DMS153 treated with DMSO at 0.1 percent for 48 hours (cell line): ENCODE results near the gene MINDY2.
"Not testable (repeated sequence)": the region's sequence is repeated elsewhere in the genome, so short reads cannot be mapped to it uniquely, and the experiment has no call there.

ENCODE experiments used
- DNase-seq: peaks from one replicate; lab custom pipeline; 2025; ENCODE audit not compliant: unreplicated experiment; lab: John Stamatoyannopoulos, UW

MINDY2 gene

DNA sequence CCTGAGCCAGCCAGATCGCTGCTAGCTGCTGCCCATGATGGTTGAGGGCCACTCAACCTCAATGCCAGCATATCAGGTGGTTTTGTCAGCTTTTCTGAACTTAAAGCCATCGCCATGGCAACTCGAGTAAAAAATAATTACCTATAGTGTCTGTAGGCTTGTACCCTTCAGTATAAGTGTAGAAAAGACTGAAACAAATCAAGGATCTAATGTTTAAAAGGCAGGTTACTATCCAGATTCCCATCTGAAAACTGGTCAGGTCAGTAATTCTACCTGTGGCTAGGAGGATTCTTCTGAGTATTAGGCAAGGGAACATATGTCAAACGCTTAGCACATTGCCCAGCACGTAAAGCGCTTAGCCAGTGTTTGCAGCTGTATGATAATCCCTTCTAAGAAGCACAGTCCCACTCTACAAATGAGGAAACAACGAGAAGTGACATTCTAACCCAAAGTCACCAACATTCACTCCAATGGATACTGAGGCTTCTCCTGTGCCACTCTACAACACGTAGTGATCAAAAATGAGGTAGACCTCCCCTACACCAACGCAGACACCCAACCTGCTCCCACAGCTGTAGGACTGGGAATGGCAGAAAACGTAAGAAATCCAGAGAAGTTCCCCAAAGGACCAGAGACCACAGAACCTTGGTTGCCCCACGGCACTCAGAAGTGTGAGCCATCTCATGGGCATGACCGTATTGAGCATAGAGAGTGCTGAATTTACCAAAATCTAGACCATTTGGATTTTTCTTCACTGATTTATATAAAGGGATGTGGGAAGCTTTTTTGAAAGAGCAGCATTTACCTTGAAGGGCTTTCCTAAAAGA, 107.1 kb downstream of the MINDY2 start:
- DNase-seq, result no peak

DNA sequence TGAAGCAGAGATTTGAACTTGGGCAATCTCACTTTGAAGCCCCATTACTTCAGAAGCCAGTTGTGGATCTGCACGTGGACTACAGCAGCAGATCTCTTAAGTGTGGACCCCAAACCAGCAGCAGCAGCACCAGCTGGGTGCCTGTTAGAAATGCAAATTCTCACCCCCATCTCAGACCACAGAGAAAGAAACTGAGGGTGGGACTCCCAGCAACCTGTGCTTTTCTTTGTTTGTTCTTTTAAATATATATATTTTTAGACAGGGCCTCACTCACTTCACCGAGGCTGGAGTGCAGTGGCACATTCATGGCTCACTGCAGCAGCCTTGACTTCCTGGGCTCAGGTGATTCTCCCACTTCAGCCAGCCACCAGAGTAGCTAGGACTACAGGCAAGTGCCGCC, 109.2 kb downstream of the MINDY2 start:
- DNase-seq, result no peak

DNA sequence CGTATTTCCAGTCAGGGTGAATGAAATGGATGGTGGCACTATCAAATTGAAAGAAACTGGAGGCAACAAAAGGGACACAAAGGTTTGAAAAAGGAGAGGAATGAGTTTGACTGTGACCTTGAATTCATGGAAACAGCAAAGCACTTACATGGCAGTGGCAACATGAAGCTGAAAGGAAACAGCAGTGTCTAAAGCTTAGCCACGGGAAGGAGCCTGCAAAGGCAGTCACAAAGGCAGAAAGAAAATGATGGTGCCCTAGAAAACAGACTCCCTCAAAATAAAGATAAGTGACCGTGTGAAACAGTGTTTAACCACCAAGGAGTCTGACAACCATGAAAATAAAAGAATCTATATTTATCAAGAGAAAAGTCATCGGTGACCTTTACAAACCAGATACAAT, 111.1 kb downstream of the MINDY2 start:
- DNase-seq, result no peak

DNA sequence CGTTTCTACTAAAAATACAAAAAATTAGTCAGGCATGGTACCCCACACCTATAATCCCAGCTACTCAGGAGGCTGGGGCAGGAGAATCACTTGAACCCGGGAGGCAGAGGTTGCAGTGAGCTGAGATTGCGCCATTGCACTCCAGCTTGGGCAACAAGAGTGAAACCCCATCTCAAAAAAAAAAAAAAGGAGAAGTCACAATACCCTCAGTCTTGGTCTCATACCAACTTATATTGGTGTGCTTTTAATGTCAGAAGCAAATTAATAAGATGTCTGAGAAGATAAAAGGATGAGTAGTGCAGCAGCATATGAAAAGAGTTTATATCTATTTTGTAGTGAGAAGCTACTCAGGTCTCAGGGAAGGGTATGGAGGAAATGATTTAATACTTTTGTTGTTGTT, 112.8 kb downstream of the MINDY2 start:
- DNase-seq, result not testable (repeated sequence)

DNA sequence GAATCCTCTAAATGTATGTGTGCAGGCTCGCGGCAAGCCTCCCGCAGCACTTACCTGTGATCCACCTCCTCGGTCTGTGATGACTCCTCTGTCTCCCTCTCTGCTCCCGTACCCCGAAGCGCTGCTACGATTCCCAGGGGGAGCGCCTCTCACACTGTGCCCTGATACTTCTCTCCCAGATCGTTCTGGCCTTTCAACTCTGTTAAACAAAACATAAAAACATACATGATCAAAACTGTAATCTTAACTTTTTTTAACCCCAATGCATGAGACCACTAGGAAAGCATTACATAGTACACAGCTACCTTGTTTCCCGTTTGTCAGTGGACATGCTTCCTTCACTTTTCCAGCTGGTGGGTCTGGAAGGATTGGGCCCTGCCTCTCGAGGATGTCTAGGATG, 115.8 kb downstream of the MINDY2 start:
- DNase-seq, result no peak

DNA sequence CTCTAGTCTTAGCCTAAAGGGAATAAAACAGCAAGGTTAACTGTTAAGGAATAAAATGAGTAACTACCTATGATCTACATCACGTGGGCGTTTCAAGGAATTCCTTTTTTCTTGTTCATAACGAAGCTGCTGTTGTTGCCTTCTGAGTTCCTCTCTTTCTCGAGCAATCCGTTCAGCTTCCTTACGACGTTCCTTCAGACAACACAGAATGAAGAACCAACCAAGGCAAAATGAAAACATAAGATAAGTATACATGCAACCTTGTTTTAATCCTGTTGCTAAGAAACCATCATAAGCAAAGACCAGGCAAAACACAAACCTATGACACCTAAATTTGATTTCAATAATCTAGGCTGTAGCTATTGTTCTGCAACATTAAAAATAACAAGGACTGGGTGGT, 118.3 kb downstream of the MINDY2 start:
- no peak for DNase-seq

DNA sequence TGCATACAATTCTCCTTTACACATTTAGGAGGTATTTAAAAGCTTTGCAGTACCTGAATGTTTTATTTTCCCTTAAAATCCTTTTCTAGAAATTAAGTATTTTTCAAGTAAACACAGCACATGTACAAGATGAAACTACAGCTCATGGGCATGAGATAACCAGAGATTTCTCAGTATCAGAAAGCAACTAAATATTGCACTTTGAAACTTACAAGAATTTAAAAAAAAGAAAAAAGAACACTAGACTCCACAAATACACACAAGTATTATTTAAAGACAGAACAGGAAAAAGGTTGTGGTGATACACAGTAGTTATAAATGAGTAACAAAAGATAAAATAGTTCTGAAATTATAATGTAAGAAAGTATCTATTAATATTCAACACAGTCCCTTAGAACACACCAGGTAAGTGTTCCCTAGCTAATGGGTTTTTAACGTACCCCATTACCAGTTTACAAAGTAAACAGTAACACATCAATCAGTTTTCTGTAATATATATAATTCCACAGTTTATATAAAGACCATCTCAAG, 127.1 kb downstream of the MINDY2 start:
- no peak for DNase-seq

DNA sequence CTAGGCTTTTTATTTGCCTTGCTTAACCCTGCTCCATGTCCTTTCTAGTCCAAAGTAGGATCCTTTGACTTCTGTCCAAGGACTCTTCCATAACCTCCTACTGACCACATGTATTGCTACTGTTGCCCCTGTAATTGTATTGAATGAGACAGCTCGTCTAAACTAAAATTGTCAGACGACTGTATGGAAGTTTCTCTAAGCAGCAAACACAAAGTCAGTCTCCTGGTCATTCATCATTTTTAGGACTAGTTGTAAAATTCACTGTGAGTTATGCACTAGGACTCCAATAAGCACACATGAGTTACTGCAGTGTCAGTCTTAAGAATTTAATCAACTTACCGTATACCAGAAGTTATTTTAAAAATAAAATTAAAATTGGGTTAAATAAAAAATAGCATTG, 129.5 kb downstream of the MINDY2 start:
- DNase-seq, result no peak

DNA sequence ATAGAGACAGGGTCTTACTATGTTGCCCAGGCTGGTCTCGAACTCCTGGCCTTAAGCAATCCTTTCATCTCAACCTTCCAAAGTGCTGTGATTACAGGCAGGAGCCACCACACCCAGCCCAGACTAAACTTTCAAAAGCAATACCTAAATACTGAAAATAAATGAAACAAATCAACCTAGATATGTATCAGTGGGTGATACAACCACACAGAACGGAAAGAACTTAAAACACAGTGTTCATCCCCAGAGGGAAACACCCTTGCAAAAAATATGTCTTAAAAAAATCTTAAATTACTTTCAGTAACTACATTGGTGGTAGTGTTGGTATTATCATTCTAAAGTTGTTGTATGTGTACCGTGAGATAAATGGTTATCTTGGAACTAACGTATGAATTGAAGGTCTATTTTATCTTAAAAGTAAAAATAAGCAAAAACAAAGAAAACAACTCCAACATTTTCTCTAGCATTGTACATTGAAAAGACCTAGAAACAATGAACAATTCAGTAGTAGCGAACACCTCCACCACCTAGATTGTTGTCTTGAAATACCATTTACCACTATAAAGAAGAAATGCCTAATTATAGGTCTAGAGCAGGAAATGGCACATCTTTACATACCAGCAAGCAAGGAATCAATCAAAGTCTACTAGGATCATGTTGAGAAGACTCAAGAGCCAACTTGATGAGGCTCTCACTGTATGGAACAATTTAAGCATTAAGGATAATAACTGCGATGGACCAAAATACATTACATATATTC, 137.6 kb downstream of the MINDY2 start:
- no peak for DNase-seq

DNA sequence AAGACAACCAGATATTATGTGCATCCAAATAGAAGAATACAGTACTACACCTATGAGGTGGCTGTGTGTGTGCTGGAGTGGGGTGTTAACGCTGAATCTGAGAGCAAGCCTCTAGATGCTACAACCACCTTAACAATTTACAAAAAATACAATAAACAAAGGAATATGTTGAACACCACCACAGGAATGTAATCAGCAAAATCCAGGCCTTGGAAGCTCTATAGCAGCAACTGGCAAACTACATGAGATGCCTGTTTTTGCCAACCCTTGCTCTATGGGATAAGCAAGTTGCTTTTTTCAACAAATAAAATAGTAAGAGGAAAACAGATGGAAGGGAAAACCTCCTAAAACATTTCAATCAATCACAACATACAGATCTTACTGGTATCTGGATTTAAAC, 138.5 kb downstream of the MINDY2 start:
- no peak for DNase-seq

DNA sequence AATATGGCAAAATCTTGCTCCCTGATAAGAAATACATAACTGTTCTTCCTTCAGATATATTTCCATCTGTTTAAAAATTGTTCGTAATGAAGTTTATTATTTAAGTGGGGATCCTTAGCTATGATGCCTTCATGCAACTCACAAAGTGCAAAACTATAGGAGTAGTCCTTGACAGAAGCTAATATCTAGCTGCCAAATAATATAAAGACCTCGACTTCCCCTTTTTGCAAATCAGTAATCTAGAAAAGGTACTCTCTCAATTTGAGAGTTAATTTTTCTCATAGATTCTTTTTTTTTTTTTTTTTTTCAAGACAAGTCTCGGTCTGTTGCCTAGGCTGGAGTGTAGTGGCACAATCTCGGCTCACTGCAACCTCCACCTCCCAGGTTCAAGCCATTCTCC, 139.4 kb downstream of the MINDY2 start:
- DNase-seq, result no peak
